ENCODE measurements around the gene MTPN.

MTPN gene

DNA sequence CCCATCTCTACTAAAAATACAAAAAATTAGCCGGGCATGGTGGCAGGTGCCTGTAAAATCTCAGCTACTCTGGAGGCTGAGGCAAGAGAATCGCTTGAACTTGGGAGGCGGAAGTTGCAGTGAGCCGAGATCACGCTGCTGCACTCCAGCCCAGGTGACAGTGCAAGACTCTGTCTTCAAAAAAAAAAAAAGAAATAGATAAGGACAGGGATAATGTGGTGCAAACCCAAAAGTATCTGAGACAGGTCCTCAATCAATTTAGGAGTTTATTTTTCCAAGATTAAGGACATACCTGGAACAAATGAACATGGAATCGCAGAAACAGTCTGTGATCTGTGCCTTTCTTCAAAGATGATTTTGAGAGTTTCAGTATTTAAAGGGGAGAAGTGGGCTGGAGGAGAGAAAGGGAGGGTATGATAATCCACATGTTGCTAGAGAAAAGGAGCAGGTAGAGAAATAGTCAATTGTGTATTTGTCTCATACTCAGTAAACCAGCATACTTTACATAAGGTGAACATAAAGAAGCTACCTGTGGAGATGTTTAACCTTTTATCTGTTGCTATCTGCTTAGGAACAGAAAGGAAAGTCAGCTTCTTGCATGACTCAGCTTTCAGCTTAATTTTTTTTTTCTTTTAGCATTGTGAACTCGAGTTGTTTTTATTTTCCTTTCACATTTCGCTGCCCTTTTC, 4.9 kb upstream of the MTPN start:
- DNase-seq, result no peak

DNA sequence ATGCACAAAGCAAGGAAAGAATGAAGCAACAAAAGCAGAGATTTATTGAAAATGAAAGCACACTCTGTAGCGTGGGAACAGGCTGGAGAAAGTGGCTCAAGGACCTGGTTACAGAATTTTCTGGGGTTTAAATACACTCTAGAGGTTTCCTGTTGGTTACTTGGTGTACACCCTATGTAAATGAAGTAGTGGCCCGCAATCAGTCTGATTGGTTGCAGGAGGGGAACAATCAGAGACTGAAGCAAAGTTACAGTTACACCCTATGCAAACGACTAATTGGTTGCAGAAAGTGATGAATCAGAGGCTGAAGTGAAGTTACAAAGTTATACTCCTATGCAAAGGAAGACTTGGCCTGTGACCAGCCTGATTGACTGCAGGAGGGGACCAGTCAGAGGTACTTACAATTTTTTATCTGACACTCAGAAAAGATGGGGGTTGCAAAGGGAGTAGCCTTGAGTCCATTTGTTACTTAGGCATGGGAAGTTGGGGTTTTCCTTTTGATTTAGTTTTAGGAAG, 3.6 kb upstream of the MTPN start:
- no peak for DNase-seq

DNA sequence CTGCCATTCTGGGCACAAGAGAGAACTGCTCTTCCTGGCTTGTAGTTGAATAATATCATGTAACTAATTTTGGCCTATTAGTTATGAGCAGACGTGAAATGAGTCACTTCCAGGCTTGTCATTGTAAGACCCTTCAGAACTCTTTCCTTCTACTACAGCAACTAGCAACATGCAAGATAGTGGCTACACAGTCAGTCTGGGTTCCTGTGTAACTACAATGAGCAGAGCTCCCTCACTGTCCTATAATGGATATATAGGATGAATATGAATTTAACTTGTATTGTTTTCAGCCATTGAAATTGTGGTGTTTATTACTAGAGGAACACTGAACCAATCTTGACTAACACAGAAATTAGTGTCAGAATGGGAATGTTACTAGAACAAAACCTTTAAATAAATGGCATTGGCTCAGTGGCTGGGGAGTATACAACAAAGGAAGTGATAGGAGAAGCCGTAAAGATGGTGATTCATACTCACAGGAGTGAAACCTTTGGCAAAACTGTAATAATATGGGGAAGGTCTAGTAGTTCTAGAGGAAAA, 2.9 kb upstream of the MTPN start:
- no peak for DNase-seq

DNA sequence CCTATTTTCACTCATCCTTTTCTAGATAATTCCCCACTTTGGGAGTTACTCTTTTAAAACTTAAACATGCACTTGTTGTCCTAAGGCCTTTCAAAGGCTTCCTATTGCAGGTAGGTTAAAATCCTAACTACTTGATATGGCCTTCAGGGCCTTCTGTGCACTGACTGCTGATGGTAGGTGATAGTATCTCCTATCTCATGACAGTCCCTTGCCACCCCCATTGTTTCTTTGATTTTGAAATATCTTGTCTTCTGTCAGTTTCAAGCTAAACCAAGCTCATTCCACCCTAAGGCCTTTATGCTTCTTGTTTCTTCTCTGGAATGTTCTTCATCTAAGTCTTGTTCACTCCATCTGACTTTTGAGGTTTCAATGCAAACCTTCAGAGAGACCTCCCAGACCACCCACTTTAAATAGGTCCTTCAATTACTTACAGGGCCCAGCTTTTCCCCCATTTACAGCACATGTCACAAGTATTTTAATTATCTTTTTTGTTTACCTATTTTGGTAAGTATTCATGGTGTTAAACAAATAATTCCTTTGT, 2.4 kb upstream of the MTPN start:
- no peak for DNase-seq

DNA sequence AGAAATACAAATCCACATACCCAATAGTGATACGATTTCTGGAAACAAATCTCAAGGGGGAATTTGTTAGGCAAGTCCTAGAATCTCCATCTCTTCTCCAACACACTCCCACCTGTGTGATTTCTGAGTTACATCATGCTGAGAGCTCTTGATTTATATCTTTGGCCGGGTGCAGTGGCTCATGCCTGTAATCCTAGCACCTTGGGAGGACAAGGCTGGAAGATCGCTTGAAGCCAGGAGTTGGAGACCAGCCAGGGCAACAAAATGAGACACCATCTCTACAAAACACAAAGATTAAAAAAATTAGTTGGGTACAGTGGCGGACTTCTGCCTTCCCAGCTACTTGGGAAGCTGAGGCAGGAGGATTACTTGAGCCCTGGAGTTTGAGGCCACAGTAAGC, 1.5 kb upstream of the MTPN start:
- DNase-seq, result no peak

DNA sequence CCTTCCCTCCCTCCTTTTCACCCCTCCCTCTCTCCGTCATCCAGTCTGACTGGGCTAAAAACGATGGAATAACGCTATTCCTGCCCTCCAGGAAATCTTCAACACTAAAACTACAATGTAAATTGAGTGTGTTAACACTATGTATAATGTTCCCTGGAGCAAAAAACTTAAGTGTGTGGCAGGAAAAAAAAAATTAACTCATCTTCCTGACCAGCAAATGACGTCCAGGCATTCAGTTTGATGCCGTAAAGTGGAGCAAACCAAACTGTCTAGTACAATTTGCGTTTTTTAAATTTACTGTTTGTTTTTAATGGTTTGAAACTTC, 545 bp upstream of the MTPN start:
- no peak for DNase-seq

DNA sequence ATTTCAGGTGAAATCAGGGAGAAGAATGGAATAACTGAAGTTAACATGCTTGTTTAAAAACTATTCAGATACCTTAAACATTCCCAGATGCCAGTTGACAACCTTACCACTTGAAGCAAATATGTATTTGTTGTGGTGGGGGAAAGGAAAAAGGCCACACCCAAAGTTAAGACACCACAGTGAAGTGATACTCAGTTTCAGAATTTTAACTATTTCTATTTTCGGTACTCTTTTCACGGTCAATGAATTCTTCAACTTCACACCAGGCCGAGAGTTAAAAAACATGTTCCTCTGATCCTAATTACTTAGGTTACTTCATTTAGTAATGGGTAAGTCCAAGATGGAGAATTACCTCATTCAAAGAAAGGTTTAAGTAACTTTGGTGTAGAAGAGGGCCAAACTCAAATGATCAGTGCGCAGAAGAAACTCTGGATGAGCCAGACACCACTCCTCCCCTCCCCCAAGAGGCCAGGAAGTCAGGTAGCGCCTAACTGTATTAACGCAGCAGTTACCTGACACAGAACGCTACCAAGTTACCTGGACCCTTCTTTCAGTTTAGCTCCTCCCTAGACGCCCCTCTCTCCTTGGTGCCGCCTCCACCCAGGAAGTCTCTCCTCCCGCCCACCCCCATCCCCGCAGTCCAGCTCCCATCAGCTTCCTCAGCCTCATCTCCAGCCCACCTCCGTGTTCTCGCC, 700 bp downstream of the MTPN start:
- DNase-seq, result no peak

DNA sequence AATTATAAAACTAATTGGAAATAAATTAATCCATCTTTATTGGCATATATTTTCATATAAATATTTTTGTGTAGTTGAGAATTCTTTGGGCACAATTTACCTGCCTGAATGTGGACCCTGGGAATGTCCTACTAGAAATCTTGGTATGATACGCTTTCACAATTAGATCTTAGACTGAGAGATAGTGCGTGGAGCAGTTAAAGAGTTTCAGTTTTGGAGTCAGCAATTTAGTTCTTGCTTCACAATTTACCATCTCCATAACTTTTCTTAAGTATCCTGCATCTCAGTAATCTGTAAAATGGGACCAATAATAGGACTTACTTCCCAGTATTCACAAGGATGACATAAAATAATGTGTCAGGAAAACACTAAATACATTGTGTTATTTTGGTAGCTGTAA, 2.0 kb downstream of the MTPN start:
- no peak for DNase-seq

DNA sequence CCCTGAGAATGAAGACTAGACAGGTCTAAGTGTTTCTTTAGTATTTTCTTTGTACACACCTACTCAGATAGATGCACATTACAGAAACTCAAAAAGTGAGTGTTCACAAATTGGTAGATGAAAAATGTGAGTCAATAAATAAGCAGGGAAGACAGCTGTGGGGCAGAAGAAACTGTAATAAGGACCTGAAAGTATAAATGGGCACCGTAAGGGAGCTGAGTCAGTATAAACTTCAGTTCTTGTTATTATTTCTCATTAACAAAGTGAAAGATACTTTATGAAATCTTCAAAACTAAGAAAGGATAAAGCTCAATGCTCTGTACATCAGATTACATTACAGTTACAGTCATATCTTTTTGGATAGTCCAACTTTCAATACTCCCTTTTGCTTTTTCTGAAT, 2.5 kb downstream of the MTPN start:
- no peak for DNase-seq

DNA sequence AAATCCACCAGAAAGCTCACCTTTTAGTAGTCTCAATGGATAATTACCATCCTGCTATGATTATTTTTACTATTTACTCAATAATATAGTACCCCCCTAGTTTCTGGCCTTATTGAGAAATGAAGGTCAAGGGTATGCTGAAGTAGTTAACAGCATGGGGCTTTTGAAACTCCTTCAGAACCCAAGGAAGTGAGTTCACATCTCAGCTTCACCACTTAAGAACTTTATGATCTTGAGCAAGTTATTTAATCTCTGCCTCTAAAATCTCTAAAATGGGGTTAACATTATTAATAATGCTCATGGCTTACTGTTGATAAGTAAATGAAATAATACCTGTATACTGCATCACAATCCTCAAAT, 5.8 kb downstream of the MTPN start:
- no peak for DNase-seq

DNA sequence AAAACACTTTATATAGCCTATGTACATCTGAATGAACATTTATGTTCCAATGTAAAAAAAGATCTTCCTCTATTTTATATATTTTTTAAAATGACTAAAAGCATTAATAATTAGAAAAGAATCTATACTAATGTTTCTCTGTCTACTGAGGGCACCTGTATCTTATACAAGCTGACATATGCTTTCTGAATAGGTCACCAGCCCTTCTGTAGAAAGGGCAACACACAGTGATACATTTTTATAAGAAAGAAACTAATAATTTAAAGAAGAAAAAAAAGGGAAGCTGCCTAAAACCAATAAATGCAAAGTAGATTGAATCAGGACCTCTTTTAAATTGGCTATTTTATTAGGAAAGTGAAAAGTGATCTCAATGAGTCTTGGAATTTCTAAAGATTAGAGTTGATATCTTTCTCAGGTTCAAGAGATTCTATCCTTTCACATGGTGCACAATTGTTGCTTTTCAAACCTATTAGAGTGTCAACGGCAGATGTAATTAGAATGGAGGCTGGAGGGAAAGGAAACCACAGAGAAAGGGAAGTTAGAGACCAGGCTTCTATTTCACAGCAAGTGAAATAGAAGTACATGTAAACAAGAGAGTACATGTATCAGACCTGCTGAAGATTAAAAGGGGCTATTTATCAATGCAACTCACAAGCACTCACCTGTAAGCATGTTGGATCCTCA, 6.3 kb downstream of the MTPN start:
- DNase-seq, result no peak

DNA sequence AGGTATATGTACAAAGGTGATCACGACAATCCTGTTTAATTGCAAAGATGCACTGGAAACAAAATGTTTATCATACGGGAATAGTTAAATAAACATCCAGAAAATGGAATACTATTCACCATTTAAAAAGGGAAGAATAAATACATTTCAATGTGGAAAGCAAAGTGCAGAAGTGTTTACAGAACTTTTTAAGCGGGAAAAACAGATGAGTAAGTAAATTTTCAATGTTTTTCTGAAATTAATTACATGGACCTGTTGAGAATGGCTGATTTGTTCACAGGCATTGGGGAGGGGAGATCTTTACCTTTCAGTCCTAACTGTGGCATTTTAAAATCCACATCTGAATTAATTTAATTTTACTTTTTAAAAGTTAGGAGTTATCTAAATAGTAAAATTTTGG, 7.1 kb downstream of the MTPN start:
- no peak for DNase-seq

DNA sequence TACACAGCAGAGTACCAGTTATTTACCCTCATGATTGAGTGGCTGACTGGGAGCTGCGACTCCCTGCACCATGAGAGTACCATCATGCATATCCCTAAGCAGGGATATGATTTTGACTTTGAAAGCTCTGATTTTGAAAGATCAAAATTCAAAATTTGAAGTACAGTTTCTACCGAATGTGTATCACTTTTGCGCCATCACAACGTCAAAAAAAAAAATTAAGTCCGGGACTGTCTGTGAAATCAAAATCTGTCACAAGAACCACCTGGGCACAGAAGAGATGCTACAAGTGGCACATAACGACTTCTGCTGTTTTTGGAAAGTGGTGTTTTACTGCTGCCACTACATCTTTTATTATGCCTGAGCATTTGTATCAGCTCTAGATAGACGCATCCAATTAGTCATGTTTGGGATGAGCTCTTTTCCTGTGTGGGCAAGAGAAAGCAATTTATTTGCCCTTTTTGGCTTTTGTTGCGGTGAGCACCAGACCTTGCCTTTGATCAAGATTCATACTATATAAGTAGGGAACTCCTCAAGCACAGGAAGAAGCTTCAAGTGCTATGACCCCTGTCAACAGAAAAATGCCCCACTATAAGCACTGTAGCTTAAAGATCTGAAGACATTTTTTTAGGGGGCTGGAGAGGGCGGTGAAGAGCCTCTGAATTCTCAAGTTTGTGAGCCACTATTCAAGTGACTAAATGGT, 10.7 kb downstream of the MTPN start:
- DNase-seq, result no peak

DNA sequence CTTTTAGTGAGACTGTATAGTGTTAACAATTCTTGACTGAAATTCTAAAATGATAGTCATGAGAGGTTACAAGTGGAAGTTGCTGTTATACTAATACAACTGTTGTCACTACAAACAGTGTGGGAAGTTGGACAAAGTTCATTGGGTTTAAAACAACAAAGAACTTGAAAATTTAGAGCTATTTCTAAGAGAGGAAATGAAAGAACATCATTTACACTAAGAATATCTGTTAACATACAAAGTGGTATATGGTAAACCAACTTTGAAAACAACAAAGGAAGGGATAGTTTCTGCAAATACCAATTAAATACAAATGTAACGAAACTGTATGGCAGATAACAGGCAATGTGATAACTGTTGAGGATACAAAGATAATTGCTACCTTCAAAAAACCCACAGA, 11.6 kb downstream of the MTPN start:
- no peak for DNase-seq

DNA sequence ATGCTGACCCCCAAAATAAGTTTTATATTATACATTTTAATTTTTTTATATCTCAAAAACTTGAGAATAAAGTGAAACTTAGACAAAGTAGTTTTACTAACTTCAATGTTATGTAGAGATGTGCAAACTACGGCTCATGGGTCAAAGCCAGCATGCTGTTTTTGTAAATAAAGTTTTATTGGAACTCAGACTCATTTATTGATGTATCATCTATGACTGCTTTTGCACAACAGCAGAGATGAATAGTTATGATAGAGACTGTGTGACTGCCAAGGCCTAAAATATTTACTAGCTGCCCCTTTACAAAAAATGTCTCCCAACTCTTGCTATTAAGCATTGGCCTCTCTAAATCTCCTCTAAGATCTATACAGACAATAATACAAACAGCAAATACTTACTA, 12.4 kb downstream of the MTPN start:
- no peak for DNase-seq

DNA sequence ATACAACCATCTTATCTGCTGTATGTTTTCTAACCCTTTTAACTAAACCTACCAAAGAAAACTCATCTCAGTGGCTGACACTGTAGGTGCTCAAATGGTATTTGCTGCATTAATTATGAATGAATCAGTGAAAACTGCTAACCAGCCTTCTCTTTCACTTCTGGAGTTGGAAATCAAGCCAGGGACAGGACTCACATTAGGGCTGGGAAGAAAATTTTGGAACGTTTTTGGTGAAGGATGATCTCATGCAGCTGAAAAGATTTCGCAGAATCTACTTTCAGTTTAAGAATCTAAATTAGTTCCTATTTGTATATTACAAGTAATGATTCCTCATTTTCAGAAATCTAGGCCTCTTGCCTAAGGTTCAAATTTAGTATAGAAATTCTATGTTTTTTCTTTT, 12.9 kb downstream of the MTPN start:
- DNase-seq, result no peak

DNA sequence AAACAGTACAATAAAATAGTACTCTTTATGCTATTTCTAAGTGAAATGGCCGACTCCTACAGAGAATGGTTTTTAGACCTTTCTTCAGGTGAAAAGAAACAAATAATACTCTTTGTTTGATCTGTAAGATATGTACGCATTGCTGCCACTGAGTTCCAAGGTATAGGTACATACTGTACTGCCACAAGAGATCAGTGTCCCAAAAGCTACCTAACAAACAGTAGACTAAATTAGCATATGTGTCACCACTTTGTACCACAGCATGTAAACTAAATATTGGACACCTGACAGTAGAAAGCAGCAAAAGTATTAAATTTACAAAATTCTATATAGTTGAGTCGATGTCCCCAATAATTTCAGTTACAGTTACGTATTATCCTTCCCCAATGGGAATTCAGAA, 14.4 kb downstream of the MTPN start:
- DNase-seq, result no peak

DNA sequence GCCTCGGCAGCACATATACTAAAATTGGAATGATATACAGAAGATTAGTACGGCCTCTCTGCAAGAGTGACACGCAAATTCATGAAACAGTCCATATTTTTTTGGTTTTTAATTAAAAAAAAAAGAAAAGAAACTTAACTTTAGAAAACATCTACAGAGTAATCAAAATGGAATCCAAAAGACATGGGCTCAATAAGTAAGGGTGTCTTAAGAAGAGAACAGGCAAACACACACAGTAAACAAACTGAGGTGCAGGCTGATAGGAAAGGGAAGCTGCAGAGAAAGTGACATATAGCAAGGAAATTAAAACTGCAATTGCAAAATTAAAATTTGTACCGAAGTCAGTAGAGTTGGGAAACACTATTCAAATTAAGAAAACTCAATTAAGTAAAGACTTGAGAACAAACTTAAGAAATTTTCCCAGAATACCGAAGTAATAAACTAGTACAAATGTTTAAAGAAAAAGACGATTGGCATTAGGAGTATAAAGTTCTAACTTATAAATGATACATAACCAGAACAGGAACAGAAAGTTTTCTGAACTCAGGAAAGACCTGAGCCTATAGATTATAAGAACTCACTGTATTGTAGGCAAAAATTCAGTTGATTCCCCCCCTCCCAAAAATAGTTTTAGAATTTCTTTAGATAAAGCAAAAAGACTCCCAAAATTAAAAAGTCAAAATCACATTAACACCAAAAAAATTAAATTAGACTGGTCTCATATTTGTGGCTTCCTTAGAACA, 16.3 kb downstream of the MTPN start:
- no peak for DNase-seq

DNA sequence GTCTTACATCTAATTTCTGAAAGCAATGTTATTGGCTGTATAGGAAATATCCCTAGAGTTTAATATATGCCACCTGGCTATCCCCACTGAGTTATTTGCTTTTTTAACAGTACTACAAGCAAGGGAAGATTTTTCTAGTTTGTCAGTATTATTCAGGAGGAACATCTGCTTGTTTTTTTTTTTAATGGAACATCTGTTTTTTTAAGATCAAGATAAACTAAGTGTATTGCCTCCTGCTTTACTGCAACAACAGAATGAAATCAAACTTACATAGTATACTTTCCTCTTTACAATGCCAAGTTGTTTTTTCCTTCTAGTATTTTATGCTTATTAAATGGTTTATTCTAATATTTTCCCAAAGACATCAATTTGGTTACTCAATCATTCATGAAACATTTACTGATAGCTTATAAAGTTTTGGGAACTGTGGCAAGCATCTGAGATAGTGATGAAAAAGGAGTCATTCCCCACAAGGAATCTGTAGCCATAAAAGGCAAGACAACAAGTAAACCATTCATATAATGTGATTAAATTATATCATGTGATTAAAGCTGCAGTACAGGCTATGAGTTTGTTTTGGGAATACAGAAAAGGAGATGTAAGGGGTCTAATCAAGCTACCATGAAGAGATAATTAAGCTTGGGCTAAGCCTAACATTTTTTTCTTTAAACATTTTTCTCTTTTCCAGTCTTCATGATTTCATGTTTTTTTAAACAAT, 17.4 kb downstream of the MTPN start:
- no peak for DNase-seq

DNA sequence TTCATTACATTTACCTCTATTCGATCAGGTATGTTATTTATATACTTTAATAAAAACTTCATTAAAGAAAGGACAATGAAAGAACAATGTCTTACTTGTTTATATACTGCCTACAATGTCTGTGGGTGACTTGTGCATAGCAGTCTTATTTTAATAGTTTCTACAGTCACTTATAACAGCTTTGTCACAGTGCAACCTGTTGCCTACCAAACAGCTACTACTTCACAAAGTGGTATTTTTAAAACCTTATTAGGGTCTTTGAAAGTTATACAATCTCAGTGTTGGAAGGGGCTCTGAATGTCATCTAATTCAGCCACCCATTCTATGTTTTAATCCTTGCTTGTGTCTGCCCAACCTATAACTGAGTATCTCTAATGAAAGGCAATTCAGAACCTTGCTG, 19.0 kb downstream of the MTPN start:
- no peak for DNase-seq

DNA sequence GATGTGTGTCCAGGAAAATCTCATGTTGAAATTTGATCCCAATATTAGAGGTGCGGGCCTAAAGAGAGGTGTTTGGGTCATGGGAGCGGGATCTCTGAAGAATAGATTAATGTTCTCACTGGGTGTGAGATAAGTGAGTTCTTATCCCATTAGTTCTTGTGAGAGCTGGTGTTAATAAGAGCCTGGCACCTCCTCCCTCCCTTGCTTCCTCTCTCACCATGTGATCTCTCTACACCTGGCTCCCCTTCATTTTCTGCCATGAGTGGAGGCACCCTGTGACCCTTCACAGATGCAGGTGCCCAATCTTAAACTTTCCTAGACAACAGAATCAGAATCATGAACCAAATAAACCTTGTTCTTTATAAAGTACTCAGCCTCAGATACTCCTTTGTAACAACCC, 19.5 kb downstream of the MTPN start:
- no peak for DNase-seq

DNA sequence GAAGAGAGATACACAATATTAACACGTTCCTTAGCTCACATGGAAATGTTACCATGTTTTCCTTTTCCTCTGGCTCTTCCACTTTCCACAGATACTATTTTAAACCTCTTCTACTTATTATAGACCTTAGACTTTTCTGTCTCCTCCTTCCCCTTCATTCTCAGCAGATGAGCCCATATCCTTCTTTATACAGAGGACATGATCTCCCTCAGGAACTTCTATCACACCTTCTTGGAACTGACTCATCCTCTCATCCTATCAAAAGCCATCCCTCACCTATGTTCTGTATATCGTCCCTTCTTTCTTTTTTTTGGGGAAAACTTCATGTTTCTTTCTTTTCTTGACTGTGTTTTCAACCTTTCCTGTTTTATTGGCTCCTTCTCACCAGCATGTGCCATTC, 20.8 kb downstream of the MTPN start:
- DNase-seq, result no peak
